MM.1S (cell line): ENCODE results near the gene MMP24OS.

ENCODE experiments used
- DNase-seq: peaks from one replicate; pipeline ENCODE4 v3.0.0-alpha.2; 2015
- H2AFZ ChIP-seq: fragments of 300-600 bp; sonication (generic); 2 replicates; pipeline ENCODE4 v1.6.0; 2016; ENCODE audit warnings: antibody characterized with exemption, low read length
- H3F3A ChIP-seq: fragments of 300-600 bp; sonication (generic); 2 replicates; pipeline ENCODE4 v1.6.1; 2016; ENCODE audit warnings: mild to moderate bottlenecking, antibody characterized with exemption, low read length, moderate library complexity, mixed read lengths; ENCODE audit not compliant: insufficient read depth
- H3K27ac ChIP-seq: fragments of 300-600 bp; sonication (generic); 2 replicates; pipeline ENCODE4 v1.5.1; 2016; ENCODE audit warnings: mild to moderate bottlenecking, low read length
- H3K27me3 ChIP-seq: fragments of 300-600 bp; sonication (generic); replicated peaks from 2 replicates; pipeline ENCODE4 v1.6.0; 2016; ENCODE audit warnings: low read length; ENCODE audit not compliant: insufficient read depth
- H3K36me3 ChIP-seq: fragments of 300-600 bp; sonication (generic); replicated peaks from 2 replicates; pipeline ENCODE4 v1.6.1; 2016; ENCODE audit warnings: mild to moderate bottlenecking, low read length, mixed read lengths; ENCODE audit not compliant: insufficient read depth
- H3K4me1 ChIP-seq: fragments of 300-600 bp; sonication (generic); 2 replicates; pipeline ENCODE4 v1.6.1; 2016; ENCODE audit warnings: low read length, mixed read lengths
- H3K4me2 ChIP-seq: fragments of 300-600 bp; sonication (generic); 2 replicates; pipeline ENCODE4 v1.6.0; 2016; ENCODE audit warnings: low read depth, low read length
- H3K4me3 ChIP-seq: fragments of 300-600 bp; sonication (generic); 2 replicates; pipeline ENCODE4 v1.5.1; 2016; ENCODE audit warnings: low read length, mixed read lengths
- H3K79me2 ChIP-seq: fragments of 300-600 bp; sonication (generic); 2 replicates; pipeline ENCODE4 v1.6.1; 2016; ENCODE audit warnings: mixed run types, low read length, mixed read lengths
- H3K9ac ChIP-seq: fragments of 300-600 bp; sonication (generic); 2 replicates; pipeline ENCODE4 v1.6.1; 2016; ENCODE audit warnings: low read length, mixed read lengths
- H3K9me2 ChIP-seq: fragments of 300-600 bp; sonication (generic); replicated peaks from 2 replicates; pipeline ENCODE4 v1.6.1; 2016; ENCODE audit warnings: mild to moderate bottlenecking, low read length, mixed read lengths; ENCODE audit not compliant: insufficient read depth
- H3K9me3 ChIP-seq: fragments of 300-600 bp; sonication (generic); replicated peaks from 2 replicates; pipeline ENCODE4 v1.6.1; 2016; ENCODE audit warnings: mild to moderate bottlenecking, low read length, mixed read lengths; ENCODE audit not compliant: insufficient read depth
- H4K20me1 ChIP-seq: fragments of 300-600 bp; sonication (generic); 2 replicates; pipeline ENCODE4 v1.6.1; 2016; ENCODE audit warnings: mild to moderate bottlenecking, low read length, moderate library complexity, mixed read lengths; ENCODE audit not compliant: insufficient read depth
- EZH2 ChIP-seq: fragments of 300-600 bp; sonication (generic); optimal IDR thresholded peaks from 2 replicates; pipeline ENCODE3; 2017; ENCODE audit warnings: low read depth, mild to moderate bottlenecking, antibody characterized with exemption, low read length, mixed read lengths
- EZH2phosphoT487 ChIP-seq: fragments of 300-600 bp; sonication (generic); IDR thresholded peaks from 2 replicates; pipeline ENCODE4 v1.6.1; 2018; ENCODE audit warnings: antibody characterized with exemption, low read length
- TF ChIP-seq, protein P1 (sequence below): fragments of 300-600 bp; sonication (generic); IDR thresholded peaks from 2 replicates; pipeline ENCODE4 v1.5.1; 2016; ENCODE audit warnings: antibody characterized with exemption, low read length, mixed read lengths

Gene MMP24OS

DNA sequence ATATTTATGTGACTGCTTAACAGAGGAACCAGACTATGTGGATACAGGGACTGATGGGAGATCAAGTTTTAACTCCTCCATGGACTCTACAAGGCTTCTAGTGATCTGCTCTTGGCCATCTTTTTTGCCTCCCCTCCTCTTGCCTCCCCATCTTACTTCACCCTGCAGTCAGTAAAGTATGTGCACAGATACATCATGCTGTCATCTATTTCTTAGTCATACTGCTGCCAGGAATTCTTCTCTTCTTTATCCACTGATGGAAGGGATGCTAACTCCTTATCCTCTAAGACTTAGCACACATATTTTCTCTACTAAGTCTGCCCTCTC, 41.9 kb upstream of the MMP24OS start:
- Histone ChIP-seq H2AFZ (no peak overlapping the region), H3K9me3 (no peaks in the 10 kb centered on the region), H3K27me3 (no peaks in the 10 kb centered on the region), H3K9me2 (no peaks in the 10 kb centered on the region), H3K36me3 (no peaks in the 10 kb centered on the region), H3K9ac (no peak overlapping the region), H3K79me2 (no peaks in the 10 kb centered on the region), H3K4me3 (no peak overlapping the region), H3K27ac (no peak overlapping the region), H3F3A (no peaks in the 10 kb centered on the region), H3K4me1 (no peaks in the 10 kb centered on the region), H3K4me2 (no peak overlapping the region), H4K20me1 (no peaks in the 10 kb centered on the region)
- TF ChIP-seq EZH2 = no peak
- TF ChIP-seq EZH2phosphoT487 = no peak
- no peak for DNase-seq

DNA sequence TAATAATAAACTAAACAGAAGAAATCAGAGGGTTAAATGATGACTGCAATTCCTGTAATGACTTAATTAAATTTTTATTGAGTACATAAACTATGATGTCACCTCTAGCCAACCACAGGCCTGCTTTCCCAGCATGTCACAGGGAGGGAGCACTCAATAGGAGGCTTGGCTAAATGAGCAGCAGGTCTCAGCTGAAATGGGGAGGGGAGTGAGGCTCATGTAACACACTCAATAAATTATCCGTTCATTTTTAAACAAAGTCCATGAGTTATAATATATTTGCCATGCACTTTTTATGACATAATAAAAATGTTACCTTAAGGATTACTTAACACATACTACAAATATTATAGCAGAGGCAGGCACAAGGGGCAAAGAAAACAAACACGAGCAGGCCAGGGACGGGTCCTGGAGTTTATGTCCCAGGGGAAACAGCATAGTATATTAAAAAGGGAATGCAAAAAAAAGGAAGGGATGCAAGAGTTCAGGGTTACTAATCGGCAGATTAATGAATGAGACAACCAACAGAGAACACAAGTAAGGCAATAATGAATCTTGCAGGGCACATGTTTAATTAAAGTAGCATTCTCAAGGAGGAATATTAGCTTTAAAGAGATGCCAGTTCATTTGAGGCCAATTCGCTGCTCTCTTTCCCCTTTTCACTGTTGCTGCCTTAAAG, 41.4 kb upstream of the MMP24OS start:
- DNase-seq = no peak
- H3K4me2 ChIP-seq = no peak overlapping the region

DNA sequence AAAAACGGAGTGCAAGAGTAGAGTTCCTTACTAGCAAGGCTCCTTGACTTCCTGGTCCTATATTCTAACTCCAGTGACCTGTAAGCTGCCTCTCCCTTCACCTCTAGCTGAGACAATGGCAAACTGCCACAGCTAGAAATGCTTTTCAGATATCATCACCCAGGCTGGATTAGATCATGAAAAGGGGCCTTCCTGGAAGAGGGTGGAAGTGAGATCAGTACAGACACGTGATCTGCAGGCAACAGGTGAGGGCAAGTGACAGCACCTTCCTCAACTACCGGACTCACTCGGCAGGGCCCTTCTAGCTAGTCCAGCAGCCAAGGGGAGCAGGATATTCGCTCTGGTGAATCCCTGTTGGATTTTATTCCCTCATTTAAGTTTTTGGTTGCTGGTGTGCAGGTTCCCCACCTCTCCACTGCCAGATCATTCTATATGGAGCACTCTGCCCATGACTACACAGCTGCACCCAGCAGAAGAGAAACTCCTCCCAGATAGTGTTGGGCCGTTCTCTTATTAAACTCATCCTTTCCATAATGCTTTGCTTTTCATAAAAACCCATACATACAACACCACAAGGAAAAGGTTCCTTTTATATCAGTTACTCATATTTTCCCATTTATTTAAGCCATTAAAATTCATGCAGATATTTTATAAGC, 40.7 kb upstream of the MMP24OS start:
- Histone ChIP-seq H3K27me3 (no peaks in the 10 kb centered on the region), H4K20me1 (no peaks in the 10 kb centered on the region), H3K4me2 (no peak overlapping the region), H3K9me3 (no peaks in the 10 kb centered on the region), H3K27ac (no peak overlapping the region), H3K4me1 (no peaks in the 10 kb centered on the region), H3K9me2 (no peaks in the 10 kb centered on the region), H3F3A (no peaks in the 10 kb centered on the region), H3K9ac (no peak overlapping the region), H3K79me2 (no peaks in the 10 kb centered on the region), H3K4me3 (no peak overlapping the region), H2AFZ (0 out of 2 replicates have a peak overlapping the region, but pooled peaks have one; percentile 20), H3K36me3 (no peaks in the 10 kb centered on the region)
- TF ChIP-seq, protein P1, sequence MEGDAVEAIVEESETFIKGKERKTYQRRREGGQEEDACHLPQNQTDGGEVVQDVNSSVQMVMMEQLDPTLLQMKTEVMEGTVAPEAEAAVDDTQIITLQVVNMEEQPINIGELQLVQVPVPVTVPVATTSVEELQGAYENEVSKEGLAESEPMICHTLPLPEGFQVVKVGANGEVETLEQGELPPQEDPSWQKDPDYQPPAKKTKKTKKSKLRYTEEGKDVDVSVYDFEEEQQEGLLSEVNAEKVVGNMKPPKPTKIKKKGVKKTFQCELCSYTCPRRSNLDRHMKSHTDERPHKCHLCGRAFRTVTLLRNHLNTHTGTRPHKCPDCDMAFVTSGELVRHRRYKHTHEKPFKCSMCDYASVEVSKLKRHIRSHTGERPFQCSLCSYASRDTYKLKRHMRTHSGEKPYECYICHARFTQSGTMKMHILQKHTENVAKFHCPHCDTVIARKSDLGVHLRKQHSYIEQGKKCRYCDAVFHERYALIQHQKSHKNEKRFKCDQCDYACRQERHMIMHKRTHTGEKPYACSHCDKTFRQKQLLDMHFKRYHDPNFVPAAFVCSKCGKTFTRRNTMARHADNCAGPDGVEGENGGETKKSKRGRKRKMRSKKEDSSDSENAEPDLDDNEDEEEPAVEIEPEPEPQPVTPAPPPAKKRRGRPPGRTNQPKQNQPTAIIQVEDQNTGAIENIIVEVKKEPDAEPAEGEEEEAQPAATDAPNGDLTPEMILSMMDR = no peak
- TF ChIP-seq EZH2 = no peak
- no peak for TF ChIP-seq EZH2phosphoT487
- no peak for DNase-seq

More for the DNA sequence above, 41.4 kb upstream of the MMP24OS start:
- Histone ChIP-seq H3F3A (no peaks in the 10 kb centered on the region), H3K9me3 (no peaks in the 10 kb centered on the region), H3K79me2 (no peaks in the 10 kb centered on the region), H4K20me1 (no peaks in the 10 kb centered on the region), H3K36me3 (no peaks in the 10 kb centered on the region), H3K9me2 (no peaks in the 10 kb centered on the region), H3K4me1 (no peaks in the 10 kb centered on the region), H2AFZ (no peak overlapping the region), H3K27ac (no peak overlapping the region), H3K9ac (no peak overlapping the region), H3K4me3 (no peak overlapping the region), H3K27me3 (no peaks in the 10 kb centered on the region)
- TF ChIP-seq, protein P1 = no peak
